GM21619 (cell line): ENCODE results near the gene PEX16.

ENCODE experiments used
- ATAC-seq: cut with Tn5 transposase; IDR thresholded peaks from one replicate; pipeline ENCODE4 v1.9.1; 2021; ENCODE audit not compliant: unreplicated experiment

PEX16 gene

DNA sequence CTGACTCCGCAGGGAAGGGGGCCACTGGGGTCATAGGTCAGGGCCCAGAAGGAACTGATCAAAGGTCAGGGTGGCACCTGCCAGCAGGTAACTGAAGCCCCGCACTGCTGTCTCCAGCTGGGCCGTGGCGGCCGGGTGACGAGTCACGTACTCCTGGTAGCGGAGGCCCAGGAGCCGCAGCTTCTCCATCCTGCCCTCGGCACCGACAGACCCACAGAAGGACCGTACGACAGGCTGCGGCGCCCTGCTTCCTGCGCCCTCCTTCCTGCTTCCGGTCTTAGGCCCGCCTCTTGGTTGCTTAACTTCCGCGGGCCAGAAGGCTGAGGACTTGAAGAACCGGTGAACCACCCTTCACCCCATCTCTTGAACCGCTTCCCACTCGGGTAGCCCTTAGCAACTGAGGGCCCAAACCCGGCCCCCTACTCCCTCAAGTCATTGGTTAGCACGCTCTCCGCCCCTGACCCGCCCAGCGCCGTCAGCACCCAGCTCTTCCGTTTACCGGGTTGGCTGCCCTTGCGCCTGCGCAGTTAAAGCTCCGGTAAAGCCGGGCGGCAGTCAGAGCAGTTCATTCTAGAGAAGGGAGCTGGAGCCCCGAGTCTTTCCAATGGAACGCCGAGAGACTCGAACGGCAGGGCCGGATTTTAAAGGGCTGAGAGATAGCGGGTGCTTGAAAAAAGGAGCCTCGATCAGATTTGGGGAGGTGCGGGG lies at the start of gene PEX16:
Gene PEX16 (minus strand): TSS at position 255 of the 708 bp plus-strand sequence. CDS start 66 bp downstream, at position 189.
- peak; percentile 89 for ATAC-seq

DNA sequence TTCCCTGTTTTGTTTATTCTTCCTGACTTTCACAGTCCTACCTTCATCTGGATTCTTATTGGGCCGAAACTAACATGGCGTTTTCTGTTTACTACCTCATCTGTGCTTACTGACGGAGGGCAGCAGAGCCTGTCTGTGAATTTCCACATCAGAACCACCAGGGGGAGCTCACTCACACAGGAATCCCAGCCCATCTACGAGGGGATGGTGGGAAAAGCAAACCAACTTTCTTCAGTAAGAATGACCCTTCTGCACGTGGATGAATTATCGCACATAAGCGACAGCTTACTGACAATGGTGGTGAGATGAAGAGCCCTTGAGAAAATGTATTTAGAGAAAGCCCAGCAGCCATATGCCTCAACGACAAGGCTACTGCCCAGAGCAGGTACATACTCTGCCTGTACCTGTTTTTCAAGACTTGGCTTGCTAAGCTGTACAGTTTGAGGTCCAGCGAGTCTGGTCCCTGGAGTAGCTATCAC lies 47.3 kb upstream of the PEX16 start:
- no peak for ATAC-seq

DNA sequence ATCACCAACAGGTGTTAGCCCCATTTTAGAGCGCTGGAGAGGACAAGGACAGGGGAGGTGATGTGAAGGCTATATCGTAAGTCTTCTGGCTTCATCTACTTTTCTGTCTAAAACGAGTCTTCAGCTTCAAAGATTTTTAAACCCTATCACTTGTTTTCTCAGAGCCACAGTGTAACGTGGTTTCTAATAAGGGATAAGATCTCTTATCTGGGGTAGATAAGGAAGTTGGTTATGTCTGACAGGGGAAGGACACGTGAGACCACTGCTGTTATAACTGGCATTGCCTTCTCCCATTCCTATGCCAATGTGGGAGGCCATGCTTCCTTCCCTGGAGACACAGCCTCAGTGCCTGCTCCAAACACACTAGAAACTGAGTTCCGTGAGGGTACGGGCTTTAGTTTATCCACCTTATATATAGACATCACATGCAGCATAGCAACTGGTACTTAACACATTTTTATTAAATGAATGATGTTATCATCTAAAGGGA lies 44.1 kb upstream of the PEX16 start:
- no peak for ATAC-seq

DNA sequence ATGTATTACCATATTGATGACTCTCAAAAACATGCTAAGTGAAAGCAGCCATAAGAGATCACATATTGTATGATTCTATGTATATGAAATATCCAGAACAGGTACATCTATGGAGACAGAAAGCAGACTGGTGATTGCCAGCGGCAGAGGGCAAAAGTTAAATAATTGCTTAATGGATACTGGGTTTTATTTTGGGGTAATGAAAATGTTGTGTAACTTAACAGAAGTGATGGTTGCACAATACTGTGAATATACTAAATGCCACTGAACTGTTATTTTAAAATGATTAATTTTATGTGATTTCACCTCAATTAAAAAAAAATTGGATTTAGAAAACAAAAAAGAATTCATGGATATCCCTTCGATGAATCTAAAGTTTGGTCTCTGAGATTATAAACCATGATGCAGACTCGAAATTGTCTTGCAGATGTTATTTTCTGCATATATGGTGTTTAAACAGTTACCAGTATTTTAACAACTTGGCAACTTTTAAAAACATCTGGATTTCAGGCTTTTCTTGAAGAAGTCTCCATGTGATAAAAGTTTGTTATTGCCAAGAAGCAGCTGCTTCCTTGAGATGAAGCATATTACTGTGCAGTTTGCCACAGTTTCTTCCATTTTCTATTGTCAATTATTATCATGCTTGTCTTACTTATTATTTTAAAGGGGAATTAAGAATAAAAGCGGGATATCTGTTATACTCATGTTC lies 42.9 kb upstream of the PEX16 start:
- no peak for ATAC-seq

GRCh38 chr11:45959851-45960250 lies 42.2 kb upstream of the PEX16 start:
- no peak for ATAC-seq

GRCh38 chr11:45949992-45950407 lies 32.3 kb upstream of the PEX16 start:
- no peak for ATAC-seq

DNA sequence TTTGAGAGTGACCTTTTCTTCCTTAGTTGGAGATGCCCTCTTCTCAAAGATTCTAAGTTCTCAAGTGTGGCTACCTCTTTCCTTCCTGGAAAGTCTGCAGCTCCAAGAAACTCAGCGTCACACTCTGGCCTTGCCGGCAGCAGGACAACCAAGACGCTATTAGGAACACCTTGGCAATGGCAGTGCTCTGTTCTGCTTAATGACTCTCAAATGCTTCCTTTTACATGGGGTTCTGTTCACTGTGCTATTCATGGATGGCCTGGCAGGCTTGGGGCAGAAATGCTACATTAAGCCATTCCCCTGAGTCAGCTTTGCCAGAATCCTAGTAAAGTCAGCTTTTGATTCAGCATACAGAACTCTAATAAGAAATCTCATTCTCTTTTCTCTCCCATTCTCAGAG lies 30.7 kb upstream of the PEX16 start:
- ATAC-seq = no peak

- ATAC-seq = no peak
Measured at GRCh38 chr11:45947885-45948284, 30.2 kb upstream of the PEX16 start.

DNA sequence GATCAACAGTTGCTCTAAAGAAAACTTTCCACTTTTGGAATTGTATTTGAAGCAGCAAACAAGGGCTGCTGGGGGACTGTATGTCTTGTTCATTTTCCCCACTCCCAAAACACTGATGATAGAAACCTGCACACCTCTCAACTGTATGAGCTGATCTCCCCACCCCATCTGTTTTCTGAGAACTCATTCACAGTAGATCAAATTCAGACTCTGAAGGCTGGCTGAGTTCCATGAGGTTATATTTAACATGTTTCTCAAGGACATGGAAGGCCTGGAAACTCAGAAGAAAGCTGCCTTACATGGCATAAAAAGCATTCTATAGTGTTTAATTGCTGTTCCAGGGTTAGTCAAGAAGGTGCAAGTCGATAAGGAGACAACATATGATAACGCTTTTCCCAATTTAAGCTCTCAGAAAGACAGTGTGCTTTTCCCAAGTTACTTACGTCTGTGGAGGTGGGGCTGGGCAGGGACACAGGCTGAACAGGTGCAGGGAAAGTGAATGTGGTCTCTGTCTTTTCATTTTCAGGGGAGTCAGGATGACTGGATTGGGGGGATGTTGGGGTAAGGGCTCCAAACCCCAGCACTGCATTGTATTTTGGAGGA lies 27.8 kb upstream of the PEX16 start:
- ATAC-seq = no peak

- ATAC-seq = no peak
Measured at GRCh38 chr11:45942381-45942780, 24.7 kb upstream of the PEX16 start.

DNA sequence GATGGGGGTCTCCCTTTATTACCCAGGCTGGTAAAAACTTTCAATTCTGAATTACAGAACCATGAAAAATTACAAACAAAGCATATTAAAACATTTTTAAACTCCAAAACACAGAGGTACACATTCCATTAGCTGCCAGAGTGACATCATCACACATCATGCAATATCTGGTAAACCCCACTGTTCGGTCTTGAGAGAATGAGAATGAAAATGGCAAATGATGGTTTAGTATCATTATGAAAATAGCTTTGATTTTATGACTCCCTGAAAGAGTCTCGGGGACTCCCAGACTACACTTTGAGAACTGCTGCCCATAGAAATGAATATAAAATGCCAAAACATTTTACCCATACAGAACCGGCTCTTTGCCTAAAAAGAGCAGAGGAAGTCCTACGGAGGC lies 23.6 kb upstream of the PEX16 start:
- no peak for ATAC-seq

GRCh38 chr11:45939836-45940235 lies 22.2 kb upstream of the PEX16 start:
- ATAC-seq = no peak

- no peak for ATAC-seq
Measured at GRCh38 chr11:45937916-45938315, 20.2 kb upstream of the PEX16 start.

DNA sequence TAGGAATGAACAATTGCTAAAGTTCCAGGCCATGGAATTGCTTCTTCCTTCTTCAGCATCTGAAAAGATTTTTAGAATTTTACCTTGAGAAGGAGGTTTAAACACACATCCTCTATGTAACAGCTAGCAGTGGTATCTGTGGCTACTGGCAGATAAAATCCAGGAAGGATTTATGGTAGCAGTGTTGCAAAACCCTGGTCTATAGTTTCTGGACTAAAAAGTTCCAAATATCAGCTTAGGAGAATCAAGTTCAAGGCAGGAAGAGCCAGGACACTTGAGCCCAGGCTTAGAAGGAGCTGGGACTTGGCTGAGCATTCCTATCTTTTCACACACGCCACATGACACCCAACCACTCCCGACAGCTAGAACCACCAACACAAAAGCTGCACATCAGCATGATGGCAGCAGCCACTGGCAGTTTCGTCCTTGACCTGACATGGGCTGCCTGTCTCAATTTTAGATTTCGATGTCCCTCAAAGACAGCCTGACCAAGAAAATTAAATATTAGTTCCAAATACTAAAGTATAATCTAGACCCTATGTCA lies 18.9 kb upstream of the PEX16 start:
- no peak for ATAC-seq

DNA sequence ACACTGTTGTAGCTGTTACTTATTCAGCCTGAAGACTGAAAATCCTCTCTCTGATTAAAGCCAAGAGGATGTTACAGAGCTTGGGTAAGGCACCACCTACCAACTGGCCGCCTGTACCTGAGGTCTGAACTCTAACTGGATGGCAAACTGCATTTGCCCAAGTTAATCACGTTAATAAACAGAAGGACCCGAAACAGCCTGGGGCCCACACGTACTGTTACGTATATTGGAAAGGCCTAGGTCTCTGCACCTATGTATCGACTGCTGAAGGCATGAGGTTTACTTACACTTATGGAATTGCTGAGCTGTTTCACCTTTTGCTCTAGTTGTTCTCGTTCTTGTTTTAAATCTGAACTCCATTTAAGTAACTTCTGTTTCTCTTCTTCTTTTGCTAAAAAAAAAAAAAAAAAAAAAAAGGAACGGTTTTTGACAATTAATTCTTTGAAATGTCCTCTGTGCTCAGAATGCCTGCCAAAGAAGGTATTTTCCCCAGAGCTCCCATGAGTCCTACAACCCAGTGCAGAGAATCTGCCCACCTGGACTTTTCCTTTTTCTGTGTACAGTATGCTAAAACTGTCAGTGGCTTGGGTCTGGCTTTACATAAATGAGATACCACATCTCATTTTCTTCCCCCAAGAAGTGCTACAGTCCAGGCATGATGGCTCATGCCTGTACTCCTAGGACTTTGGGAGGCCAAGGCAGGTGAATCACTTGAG lies 17.8 kb upstream of the PEX16 start:
- ATAC-seq = no peak

DNA sequence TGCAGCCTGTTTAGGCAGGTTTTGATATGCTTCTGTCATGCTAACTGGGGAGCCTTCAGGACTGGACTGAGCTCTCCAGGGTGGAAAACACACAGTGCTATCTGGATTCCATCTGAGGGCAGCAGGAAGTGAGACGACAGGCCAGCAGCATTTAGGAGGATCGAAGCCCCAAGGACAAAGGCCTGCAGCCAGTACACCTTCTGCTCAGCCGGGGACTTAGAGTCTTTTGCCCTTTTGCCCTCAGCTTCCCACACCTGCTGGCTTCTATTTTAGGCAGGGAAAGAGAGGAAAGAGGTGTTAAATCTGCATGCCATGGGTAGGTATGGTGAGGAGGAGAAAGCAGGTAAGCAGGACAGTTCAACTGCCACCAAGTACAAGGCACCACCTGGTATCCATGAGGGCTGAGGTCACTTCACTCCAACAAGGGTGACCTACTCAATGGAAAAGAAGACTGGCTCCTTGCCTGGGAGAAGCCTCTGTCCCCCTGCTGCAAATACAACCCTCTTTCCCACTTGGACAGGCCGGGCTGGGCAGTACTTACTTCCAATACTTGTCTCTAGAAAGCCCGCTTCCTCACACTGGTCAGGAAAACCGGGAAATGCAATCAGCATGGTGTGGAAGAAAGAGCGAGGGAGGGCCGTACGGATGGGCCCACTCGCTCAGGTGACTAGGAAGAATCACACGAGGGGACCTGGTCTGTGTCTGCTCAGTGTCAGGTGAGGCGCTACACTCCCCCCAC lies 17.1 kb upstream of the PEX16 start:
- ATAC-seq = no peak

- no peak for ATAC-seq
Measured at GRCh38 chr11:45933846-45934579, 16.3 kb upstream of the PEX16 start.

DNA sequence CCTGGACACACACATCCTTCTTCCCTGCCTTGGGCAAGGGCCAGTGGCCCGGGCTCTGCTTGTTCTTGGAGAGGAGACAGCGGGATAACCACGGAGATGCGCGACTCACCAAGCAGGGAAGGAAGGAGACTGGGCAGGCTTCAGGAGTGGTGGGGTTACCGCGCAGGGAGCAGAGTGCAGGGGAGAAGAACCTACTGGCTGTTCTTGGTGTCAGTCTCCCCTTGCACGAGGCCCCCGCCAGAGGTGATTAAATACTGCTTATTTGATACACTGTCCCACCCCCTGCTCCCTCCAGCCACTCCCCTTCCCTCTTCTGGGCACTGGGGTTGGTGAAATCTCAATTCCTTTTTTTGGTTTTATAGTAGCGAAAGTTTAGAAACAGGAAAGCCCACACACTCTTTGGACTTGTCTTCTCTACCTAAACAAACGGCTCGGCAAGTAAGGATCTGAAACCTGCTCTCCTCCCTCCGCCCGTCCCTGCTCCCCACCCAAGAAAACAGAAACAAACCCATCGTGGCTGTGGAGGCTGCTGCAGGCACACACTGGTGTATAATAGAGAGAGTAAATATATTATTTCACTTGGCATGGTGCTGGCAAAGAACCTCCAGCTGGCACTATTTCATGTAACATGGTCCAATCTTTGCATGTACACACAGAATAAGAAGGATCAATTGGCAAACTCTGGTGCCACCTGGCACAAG lies 15.6 kb upstream of the PEX16 start:
- no peak for ATAC-seq

DNA sequence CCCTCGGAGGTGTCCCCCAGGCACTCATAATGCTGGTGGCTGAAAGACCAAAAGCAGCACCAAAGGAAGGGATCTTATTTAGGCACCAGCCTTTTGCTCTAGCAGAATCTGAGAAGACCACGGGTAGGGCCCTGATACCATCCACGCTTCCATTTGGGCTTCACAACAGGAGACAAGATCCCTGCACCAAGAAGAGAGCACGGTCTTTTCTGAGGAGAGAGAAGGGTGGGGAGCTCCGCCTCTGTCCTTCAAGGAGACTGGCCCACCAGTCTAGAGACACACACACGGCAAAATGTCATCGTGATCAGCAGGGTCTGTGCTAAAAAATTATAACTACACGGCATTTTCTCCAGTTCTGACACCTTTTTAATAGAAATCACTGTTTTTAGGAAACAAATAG lies 14.5 kb upstream of the PEX16 start:
- ATAC-seq = no peak
